Activated CD8-positive, alpha-beta T cell treated with anti-CD3 and anti-CD28 coated beads, Interleukin-2, amount 10 ng/mL, durations not matched to agents 7 days and 5 days (primary cell): ENCODE measurements around the gene ZSCAN21. TPM values are rescaled to one million over a fixed set of nuclear protein-coding genes. Genes with fewer than 3 reads are reported as not detected.

Experiments used
- ATAC-seq: fragments of 150-1000 bp; cut with Tn5 transposase; one replicate; pipeline ENCODE4 v1.10.0; 2021; ENCODE audit warnings: moderate library complexity
- CTCF ChIA-PET: fragments of 350-600 bp; sonication (Branson Sonifier 250); formaldehyde crosslinking; loops from one replicate; lab custom pipeline; 2021; ENCODE audit warnings: antibody characterized with exemption; lab: Charles Lee
- POLR2A ChIA-PET: fragments of 350-600 bp; sonication (Branson Sonifier 250); formaldehyde crosslinking; loops from one replicate; lab custom pipeline; 2021; ENCODE audit warnings: antibody characterized with exemption; lab: Charles Lee
- DNase-seq: peaks from one replicate; pipeline ENCODE4 v3.0.0-alpha.2; 2020
- H3K27ac Mint-ChIP-seq: one replicate; pipeline ENCODE4 v1.8.0; 2021; ENCODE audit warnings: mild to moderate bottlenecking, mixed read lengths
- H3K27me3 Mint-ChIP-seq: one replicate; pipeline ENCODE4 v1.8.0; 2021; ENCODE audit warnings: low read depth, mixed read lengths
- H3K36me3 Mint-ChIP-seq: one replicate; pipeline ENCODE4 v1.8.0; 2021; ENCODE audit warnings: low read depth, mixed read lengths
- H3K4me1 Mint-ChIP-seq: one replicate; pipeline ENCODE4 v1.8.0; 2021; ENCODE audit warnings: low read depth, mixed read lengths
- H3K4me3 Mint-ChIP-seq: one replicate; pipeline ENCODE4 v1.8.0; 2021; ENCODE audit warnings: mild to moderate bottlenecking, mixed read lengths
- H3K9me3 Mint-ChIP-seq: one replicate; pipeline ENCODE4 v1.8.0; 2022; ENCODE audit warnings: mixed read lengths; ENCODE audit not compliant: insufficient read depth
- total RNA-seq, 2 experiments: library from RNA; stranded (reverse); gene quantifications; one replicate each; pipeline ENCODE4 v1.2.3, GENCODE V29; 2021

The ZSCAN21 gene
- total RNA-seq, 2 experiments from 2014 or later: 5.8 to 7.5 TPM

DNA sequence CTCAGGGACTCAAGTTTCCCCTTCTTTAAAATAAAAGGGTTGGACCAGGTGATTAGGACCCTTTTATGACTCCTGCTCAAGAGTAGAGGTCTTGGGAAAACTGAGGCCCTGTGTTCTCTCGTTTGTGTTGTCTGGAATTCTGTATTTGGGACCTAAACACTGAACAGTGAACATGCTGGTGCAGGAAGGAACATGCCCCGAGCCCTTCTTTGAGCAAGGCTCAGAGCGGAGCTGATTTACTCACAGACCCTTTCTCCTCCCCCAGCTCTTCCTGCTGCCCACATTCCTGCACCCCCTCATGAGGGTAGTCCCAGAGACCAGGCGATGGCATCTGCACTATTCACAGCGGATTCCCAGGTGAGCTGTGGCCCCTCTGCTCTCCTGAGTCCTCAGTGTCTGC, 20.0 kb upstream of the ZSCAN21 start:
- Mint-ChIP-seq H3K27ac (no peak overlapping the region), H3K27me3 (no peaks in the 10 kb centered on the region), H3K36me3 (peaks cover 54% of the 10 kb centered on the region), H3K4me3 (no peak overlapping the region), H3K9me3 (no peaks in the 10 kb centered on the region), H3K4me1 (no peaks in the 10 kb centered on the region)
- DNase-seq (no peak), ATAC-seq (no peak)
- CTCF ChIA-PET: interaction anchor here (1.5 to 2.2 kb wide), 2 partner anchors 11 to 50 kb away, joined by 4 to 10 read pairs; no protein-coding TSS in a partner anchor
- POLR2A ChIA-PET: interaction anchor here (1.8 kb wide), 1 partner anchor 14 kb away, joined by 9 read pairs; the partner anchor contains the start of gene ZKSCAN1

- no peak overlapping the region for H3K27ac Mint-ChIP-seq
- ATAC-seq (no peak), DNase-seq (no peak)
- POLR2A ChIA-PET: interaction anchor here (1.3 kb wide), 1 partner anchor 18 kb away, joined by 4 read pairs; the partner anchor contains the start of gene ZKSCAN1
- H3K4me3 Mint-ChIP-seq: no peak overlapping the region
- H3K27me3 Mint-ChIP-seq: no peaks in the 10 kb centered on the region
- peaks cover 58% of the 10 kb centered on the region for H3K36me3 Mint-ChIP-seq
- no peaks in the 10 kb centered on the region for H3K4me1 Mint-ChIP-seq
- CTCF ChIA-PET: no interaction called here
- H3K9me3 Mint-ChIP-seq: no peaks in the 10 kb centered on the region
Measured at GRCh38 chr7:100033526-100033925, 16.0 kb upstream of the ZSCAN21 start.

- peaks cover 58% of the 10 kb centered on the region for H3K36me3 Mint-ChIP-seq
- CTCF ChIA-PET: no interaction called here
- H3K27ac Mint-ChIP-seq: no peak overlapping the region
- POLR2A ChIA-PET: no interaction called here
- ATAC-seq (no peak), DNase-seq (no peak)
- H3K9me3 Mint-ChIP-seq: no peaks in the 10 kb centered on the region
- no peak overlapping the region for H3K4me3 Mint-ChIP-seq
- peaks cover 3% of the 10 kb centered on the region for H3K4me1 Mint-ChIP-seq
- H3K27me3 Mint-ChIP-seq: no peaks in the 10 kb centered on the region
Measured at GRCh38 chr7:100034871-100035510, 14.6 kb upstream of the ZSCAN21 start.

DNA sequence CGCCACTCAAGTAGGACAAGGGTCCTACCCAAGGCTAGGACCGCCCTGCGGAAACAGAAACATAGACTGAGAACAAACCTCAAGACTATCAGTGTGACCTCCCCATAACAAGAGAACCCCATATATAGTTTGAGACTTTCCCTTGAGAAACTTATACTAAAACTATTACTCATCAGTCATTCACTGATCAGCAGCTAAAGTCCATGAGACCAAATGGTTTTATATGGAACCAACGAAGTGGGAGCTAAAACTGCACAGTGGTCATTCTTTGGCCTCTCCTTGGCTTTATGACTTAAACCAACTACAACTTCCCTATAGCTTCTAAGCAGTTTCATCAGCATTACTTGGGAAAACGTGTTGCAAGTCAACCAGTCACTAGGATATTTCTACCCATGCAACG, 13.7 kb upstream of the ZSCAN21 start:
- no peak overlapping the region for H3K4me3 Mint-ChIP-seq
- H3K36me3 Mint-ChIP-seq: peaks cover 50% of the 10 kb centered on the region
- ChIA-PET POLR2A (interaction anchor here (1.4 kb wide), 1 partner anchor 20 kb away, joined by 3 read pairs; no protein-coding TSS in a partner anchor), CTCF (no interaction called here)
- H3K27me3 Mint-ChIP-seq: no peaks in the 10 kb centered on the region
- no peak overlapping the region for H3K27ac Mint-ChIP-seq
- H3K9me3 Mint-ChIP-seq: no peaks in the 10 kb centered on the region
- peaks cover 12% of the 10 kb centered on the region for H3K4me1 Mint-ChIP-seq
- DNase-seq: no peak
- no peak for ATAC-seq

DNA sequence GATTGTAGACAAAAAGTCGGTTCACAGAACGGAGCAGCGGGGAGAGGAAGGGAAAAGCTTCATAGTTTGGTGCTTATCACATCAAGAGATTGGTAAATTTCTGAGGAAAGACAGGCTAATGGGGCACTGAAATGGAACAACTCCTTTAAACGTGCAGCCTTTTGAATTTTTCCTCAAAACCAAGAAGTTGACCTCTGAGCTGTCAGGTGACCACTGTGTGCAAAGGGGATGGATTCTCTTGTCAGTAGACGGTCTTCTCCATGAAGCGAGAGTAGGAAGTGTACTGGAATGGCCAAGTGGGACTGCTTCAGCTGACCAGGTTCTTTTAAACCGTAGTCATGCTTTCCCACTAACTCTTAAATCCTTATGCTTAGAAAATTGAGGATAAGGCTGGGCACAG, 11.2 kb upstream of the ZSCAN21 start:
- CTCF ChIA-PET: no interaction called here
- Mint-ChIP-seq H3K36me3 (peaks cover 37% of the 10 kb centered on the region), H3K27ac (no peak overlapping the region), H3K9me3 (no peaks in the 10 kb centered on the region), H3K4me3 (no peak overlapping the region), H3K27me3 (no peaks in the 10 kb centered on the region), H3K4me1 (peaks cover 22% of the 10 kb centered on the region)
- ATAC-seq (no peak), DNase-seq (no peak)
- POLR2A ChIA-PET: no interaction called here

GRCh38 chr7:100040575-100040974, 9.0 kb upstream of the ZSCAN21 start:
- Mint-ChIP-seq H3K36me3 (peaks cover 18% of the 10 kb centered on the region), H3K4me1 (peaks cover 28% of the 10 kb centered on the region), H3K9me3 (no peaks in the 10 kb centered on the region), H3K27ac (peak overlapping the region; percentile 44), H3K27me3 (no peaks in the 10 kb centered on the region), H3K4me3 (no peak overlapping the region)
- CTCF ChIA-PET: interaction anchor here (0.7 to 2.0 kb wide), 5 partner anchors 9 to 43 kb away, joined by 3 to 5 read pairs (median 3); partner anchors contain the start of gene ZSCAN21
- POLR2A ChIA-PET: no interaction called here
- ATAC-seq (peak; percentile 56), DNase-seq (peak; percentile 29)

- no peak overlapping the region for H3K27ac Mint-ChIP-seq
- DNase-seq (no peak), ATAC-seq (no peak)
- H3K36me3 Mint-ChIP-seq: peaks cover 2% of the 10 kb centered on the region
- peaks cover 27% of the 10 kb centered on the region for H3K4me1 Mint-ChIP-seq
- H3K9me3 Mint-ChIP-seq: no peaks in the 10 kb centered on the region
- POLR2A ChIA-PET: no interaction called here
- CTCF ChIA-PET: interaction anchor here (1.0 kb wide), 1 partner anchor 51 kb away, joined by 3 read pairs; no protein-coding TSS in a partner anchor
- no peaks in the 10 kb centered on the region for H3K27me3 Mint-ChIP-seq
- H3K4me3 Mint-ChIP-seq: no peak overlapping the region
Measured at GRCh38 chr7:100044718-100045117, 4.9 kb upstream of the ZSCAN21 start.

- no peak for DNase-seq
- ChIA-PET POLR2A (no interaction called here), CTCF (interaction anchor here (2.3 kb wide), 1 partner anchor 57 kb away, joined by 9 read pairs; no protein-coding TSS in a partner anchor)
- Mint-ChIP-seq H3K4me1 (peaks cover 21% of the 10 kb centered on the region), H3K27ac (peak overlapping the region; percentile 67), H3K36me3 (peaks cover 4% of the 10 kb centered on the region), H3K27me3 (no peaks in the 10 kb centered on the region), H3K4me3 (peak overlapping the region; percentile 87), H3K9me3 (no peaks in the 10 kb centered on the region)
- ATAC-seq: no peak
Measured at GRCh38 chr7:100048680-100049079, 894 bp upstream of the ZSCAN21 start.

- ChIA-PET POLR2A (interaction anchor here (0.8 kb wide), 1 partner anchor 132 kb away, joined by 3 read pairs; the partner anchor contains the start of gene TRIM4), CTCF (interaction anchor here (1.4 to 3.7 kb wide), 5 partner anchors 55 to 138 kb away, joined by 4 to 26 read pairs (median 16); partner anchors contain the start of gene TRIM4)
- peak overlapping the region; percentile 43 for H3K4me3 Mint-ChIP-seq
- H3K36me3 Mint-ChIP-seq: peaks cover 4% of the 10 kb centered on the region
- no peak overlapping the region for H3K27ac Mint-ChIP-seq
- no peaks in the 10 kb centered on the region for H3K9me3 Mint-ChIP-seq
- H3K27me3 Mint-ChIP-seq: no peaks in the 10 kb centered on the region
- no peak for ATAC-seq
- peaks cover 15% of the 10 kb centered on the region for H3K4me1 Mint-ChIP-seq
- no peak for DNase-seq
Measured at GRCh38 chr7:100051611-100052010, 2.0 kb downstream of the ZSCAN21 start.

- H3K4me3 Mint-ChIP-seq: no peak overlapping the region
- CTCF ChIA-PET: interaction anchor here (0.8 to 3.7 kb wide), 11 partner anchors 10 to 140 kb away, joined by 3 to 26 read pairs (median 4); partner anchors contain the start of genes GJC3 and TRIM4
- H3K4me1 Mint-ChIP-seq: peaks cover 15% of the 10 kb centered on the region
- ATAC-seq (peak; percentile 13), DNase-seq (peak; percentile 53)
- no peaks in the 10 kb centered on the region for H3K9me3 Mint-ChIP-seq
- POLR2A ChIA-PET: no interaction called here
- H3K36me3 Mint-ChIP-seq: peaks cover 9% of the 10 kb centered on the region
- no peaks in the 10 kb centered on the region for H3K27me3 Mint-ChIP-seq
- no peak overlapping the region for H3K27ac Mint-ChIP-seq
Measured at GRCh38 chr7:100053215-100053614, 3.6 kb downstream of the ZSCAN21 start.

DNA sequence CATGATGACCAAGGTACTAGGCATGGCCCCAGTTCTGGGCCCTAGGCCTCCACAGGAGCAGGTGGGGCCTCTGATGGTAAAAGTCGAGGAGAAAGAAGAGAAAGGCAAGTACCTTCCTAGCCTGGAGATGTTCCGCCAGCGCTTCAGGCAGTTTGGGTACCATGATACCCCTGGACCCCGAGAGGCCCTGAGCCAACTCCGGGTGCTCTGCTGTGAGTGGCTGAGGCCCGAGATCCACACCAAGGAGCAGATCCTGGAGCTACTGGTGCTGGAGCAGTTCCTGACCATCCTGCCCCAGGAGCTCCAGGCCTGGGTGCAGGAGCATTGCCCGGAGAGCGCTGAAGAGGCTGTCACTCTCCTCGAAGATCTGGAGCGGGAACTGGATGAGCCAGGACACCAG, 7.4 kb downstream of the ZSCAN21 start:
- H3K4me3 Mint-ChIP-seq: no peak overlapping the region
- ATAC-seq (no peak), DNase-seq (no peak)
- H3K36me3 Mint-ChIP-seq: peaks cover 22% of the 10 kb centered on the region
- CTCF ChIA-PET: no interaction called here
- POLR2A ChIA-PET: no interaction called here
- H3K27ac Mint-ChIP-seq: no peak overlapping the region
- H3K9me3 Mint-ChIP-seq: no peaks in the 10 kb centered on the region
- no peaks in the 10 kb centered on the region for H3K4me1 Mint-ChIP-seq
- H3K27me3 Mint-ChIP-seq: no peaks in the 10 kb centered on the region

- Mint-ChIP-seq H3K4me3 (no peak overlapping the region), H3K36me3 (peaks cover 28% of the 10 kb centered on the region), H3K9me3 (no peaks in the 10 kb centered on the region), H3K27me3 (no peaks in the 10 kb centered on the region), H3K27ac (no peak overlapping the region), H3K4me1 (no peaks in the 10 kb centered on the region)
- DNase-seq: no peak
- ChIA-PET CTCF (interaction anchor here (1.7 kb wide), 1 partner anchor 69 kb away, joined by 5 read pairs; no protein-coding TSS in a partner anchor), POLR2A (no interaction called here)
- ATAC-seq: no peak
Measured at GRCh38 chr7:100059251-100059739, 9.7 kb downstream of the ZSCAN21 start.
